HCT116 (cell line): ENCODE data around the gene NT5DC3. TPM values are rescaled to one million over a fixed set of nuclear protein-coding genes. Genes with fewer than 3 reads are reported as not detected.

Source experiments
- ATAC-seq: fragments of 200-7000 bp; cut with Tn5 transposase; 2 replicates; pipeline ENCODE4 v1.9.1; 2020; ENCODE audit warnings: mild to moderate bottlenecking, moderate library complexity
- BruUV-seq: library from RNA; stranded (reverse); fragments of 400-500 nt; replicated peaks from 2 replicates; lab custom pipeline; 2021; lab: Mats Ljungman, UMichigan
- CTCF ChIA-PET: fragments of 300-600 bp; sonication (Branson Sonifier 250); formaldehyde crosslinking; loops from one replicate; lab custom pipeline; 2021; ENCODE audit warnings: antibody characterized with exemption; lab: Charles Lee
- POLR2A ChIA-PET: fragments of 300-600, 350-600 bp; sonication (Branson Sonifier 250); formaldehyde crosslinking; loops from one replicate; lab custom pipeline; 2021; ENCODE audit warnings: antibody characterized with exemption; lab: Charles Lee
- RAD21 ChIA-PET, 2 experiments: fragments of 300-600 bp; sonication (Branson Sonifier 250); formaldehyde crosslinking; loops; one replicate each; lab custom pipeline; 2023; ENCODE audit warnings: low total read pairs in 2 of 2; ENCODE audit not compliant: uncharacterized antibody in 2 of 2, unreplicated experiment in 2 of 2, low non-redundant PET in 1 of 2; lab: Charles Lee
- DNase-seq: peaks from one replicate; pipeline ENCODE4 v3.0.0-alpha.2; 2010; ENCODE audit warnings: low read depth, low spot score
- H2AFZ ChIP-seq: fragments of 200-600 bp; shearing (Covaris generic), sonication (generic); 2 replicates; pipeline ENCODE4 v1.6.1; 2017; ENCODE audit warnings: low read depth, mixed run types, mixed read lengths, antibody characterized with exemption, low read length; ENCODE audit not compliant: poor library complexity, severe bottlenecking
- H3K27ac ChIP-seq: 2 replicates; pipeline ENCODE4 v1.5.1; 2012; ENCODE audit warnings: low read depth, low read length
- H3K27me3 ChIP-seq: fragments of 200-600 bp; sonication (generic); 2 replicates; pipeline ENCODE4 v1.6.1; 2016; ENCODE audit warnings: mixed run types, low read length, mixed read lengths; ENCODE audit not compliant: insufficient read depth
- H3K36me3 ChIP-seq, 2 experiments: fragments of 200-500 bp in 1 of 2; fragments of 200-600 bp in 1 of 2; sonication (Bioruptor generic) in 1 of 2; sonication (generic) in 1 of 2; 2 replicates each; pipeline versions ENCODE4 v1.5.1 to v1.6.1; 2014 to 2016; ENCODE audit warnings: low read length in 2 of 2, inconsistent platforms in 1 of 2, mixed read lengths in 1 of 2, mixed run types in 1 of 2; ENCODE audit not compliant: insufficient read depth in 2 of 2, control insufficient read depth in 1 of 2
- H3K4me1 ChIP-seq, 2 experiments: fragments of 200-600 bp in 1 of 2; sonication (generic) in 1 of 2; 2 replicates each; pipeline versions ENCODE4 v1.5.1 to v1.6.1; 2012 to 2017; ENCODE audit warnings: low read length in 2 of 2, inconsistent platforms in 1 of 2, mild to moderate bottlenecking in 1 of 2, mixed read lengths in 1 of 2, mixed run types in 1 of 2, moderate library complexity in 1 of 2; ENCODE audit not compliant: insufficient read depth in 2 of 2, control insufficient read depth in 1 of 2
- H3K4me2 ChIP-seq: fragments of 200-600 bp; sonication (generic); 2 replicates; pipeline ENCODE4 v1.6.1; 2017; ENCODE audit warnings: mixed run types, low read length, mixed read lengths
- H3K4me3 ChIP-seq, 2 experiments: fragments of 200-600 bp in 1 of 2; sonication (generic) in 1 of 2; replicated peaks in 1 of 2; 2 replicates each; pipeline ENCODE4 v1.5.1; 2011 to 2016; ENCODE audit warnings: low read length in 2 of 2, control low read depth in 1 of 2, low read depth in 1 of 2, mild to moderate bottlenecking in 1 of 2, mixed read lengths in 1 of 2, mixed run types in 1 of 2
- H3K79me2 ChIP-seq: fragments of 200-600 bp; sonication (generic); 2 replicates; pipeline ENCODE4 v1.6.1; 2017; ENCODE audit warnings: mild to moderate bottlenecking, mixed run types, low read length, moderate library complexity, mixed read lengths; ENCODE audit not compliant: insufficient read depth
- H3K9ac ChIP-seq: fragments of 200-600 bp; sonication (generic); 2 replicates; pipeline ENCODE4 v1.6.1; 2016; ENCODE audit warnings: low read length, mixed read lengths
- H3K9me2 ChIP-seq: fragments of 200-600 bp; sonication (generic), shearing (Covaris generic); 2 replicates; pipeline ENCODE4 v1.6.1; 2017; ENCODE audit warnings: mixed run types, mild to moderate bottlenecking, moderate library complexity; ENCODE audit not compliant: insufficient read depth
- H3K9me3 ChIP-seq, 2 experiments: fragments of 200-500 bp in 1 of 2; fragments of 200-600 bp in 1 of 2; sonication (Bioruptor generic) in 1 of 2; sonication (generic) in 1 of 2; 2 replicates each; pipeline ENCODE4 v1.6.1; 2014 to 2017; ENCODE audit warnings: low read length in 2 of 2, mixed read lengths in 2 of 2, inconsistent platforms in 1 of 2, low read depth in 1 of 2, mild to moderate bottlenecking in 1 of 2, mixed run types in 1 of 2, moderate library complexity in 1 of 2; ENCODE audit not compliant: control insufficient read depth in 1 of 2, insufficient read depth in 1 of 2
- H4K20me1 ChIP-seq: fragments of 200-600 bp; sonication (generic), shearing (Covaris generic); 2 replicates; pipeline ENCODE4 v1.6.1; 2017; ENCODE audit warnings: mixed run types, mild to moderate bottlenecking, moderate library complexity; ENCODE audit not compliant: insufficient read depth
- ATF3 ChIP-seq: IDR thresholded peaks from 2 replicates; pipeline ENCODE4 v1.6.1; 2012
- CBX3 ChIP-seq: IDR thresholded peaks from 2 replicates; pipeline ENCODE4 v1.6.1; 2012; ENCODE audit warnings: low read depth
- CEBPB ChIP-seq: IDR thresholded peaks from 2 replicates; pipeline ENCODE4 v1.6.1; 2012; ENCODE audit warnings: low read depth
- ELF1 ChIP-seq: IDR thresholded peaks from 2 replicates; pipeline ENCODE4 v1.6.1; 2012; ENCODE audit warnings: low read depth, borderline replicate concordance
- EZH2 ChIP-seq: fragments of 200-600 bp; sonication (generic); IDR thresholded peaks from 2 replicates; pipeline ENCODE4 v1.6.1; 2017; ENCODE audit warnings: antibody characterized with exemption, mixed run types
- FOSL1 ChIP-seq: IDR thresholded peaks from 2 replicates; pipeline ENCODE4 v1.6.1; 2012; ENCODE audit warnings: low read depth
- JUND ChIP-seq: IDR thresholded peaks from 2 replicates; pipeline ENCODE4 v1.6.1; 2012
- RAD21 ChIP-seq: IDR thresholded peaks from 2 replicates; pipeline ENCODE4 v1.6.1; 2012; ENCODE audit warnings: low read depth, mild to moderate bottlenecking
- REST ChIP-seq: IDR thresholded peaks from 2 replicates; pipeline ENCODE4 v1.6.1; 2012; ENCODE audit warnings: low read depth
- SIN3A ChIP-seq: IDR thresholded peaks from 2 replicates; pipeline ENCODE4 v1.6.1; 2012; ENCODE audit warnings: low read depth
- SRF ChIP-seq: IDR thresholded peaks from 2 replicates; pipeline ENCODE4 v1.6.1; 2012; ENCODE audit warnings: low read depth
- TCF7L2 ChIP-seq: IDR thresholded peaks from 2 replicates; pipeline ENCODE4 v1.7.0; 2011; ENCODE audit warnings: borderline replicate concordance, inconsistent platforms; ENCODE audit not compliant: insufficient read depth, insufficient read length; ENCODE audit errors: extremely low read depth
- ZFX ChIP-seq: fragments of 450-650 bp; IDR thresholded peaks from 2 replicates; pipeline ENCODE4 v1.6.1; 2017
- ZNF274 ChIP-seq: fragments of 200-500 bp; sonication (Bioruptor generic); IDR thresholded peaks from 2 replicates; pipeline ENCODE4 v1.6.1; 2014; ENCODE audit warnings: mild to moderate bottlenecking, low read depth, low read length, inconsistent platforms
- intact Hi-C: fragments of 100-400 bp; cut with micrococcal nuclease; formaldehyde crosslinking; loops from 2 replicates; pipeline ENCODE4 v1.10.0; 2022
- total RNA-seq: library from RNA; stranded (reverse); gene quantifications from one replicate; pipeline ENCODE4 v1.2.1, GENCODE V29; 2021; ENCODE audit not compliant: unreplicated experiment

The NT5DC3 gene
- total RNA-seq, 1 experiment from 2014 or later, result 18.7 TPM

GRCh38 chr12:103833095-103833775 is 7.8 kb downstream of the NT5DC3 start:
- Histone ChIP-seq H3K4me2 (no peak overlapping the region), H3K9ac (no peak overlapping the region), H4K20me1 (no peaks in the 10 kb centered on the region), H2AFZ (no peak overlapping the region), H3K36me3 (no peaks in the 10 kb centered on the region), H3K27me3 (no peaks in the 10 kb centered on the region), H3K9me3 (0 out of 4 replicates have a peak, but pooled peaks cover 0 to 4% of the 10 kb centered on the region in 2 experiments), H3K4me1 (no peaks in the 10 kb centered on the region; a peak in 2 of 4 replicates), H3K4me3 (no peak overlapping the region), H3K9me2 (no peaks in the 10 kb centered on the region), H3K27ac (no peak overlapping the region)
- ChIA-PET POLR2A (interaction anchor here (1.2 kb wide), 1 partner anchor 21 kb away, joined by 5 read pairs; no protein-coding TSS in a partner anchor), CTCF (no interaction called here), RAD21 (no interaction called here)
- no peak for DNase-seq
- intact Hi-C loops, result no loop called here
- BruUV-seq, result no TSS peak
- no peak for ATAC-seq
- no peak for TF ChIP-seq TCF7L2
- TF ChIP-seq CEBPB, result no peak
- no peak for TF ChIP-seq FOSL1
- no peak for TF ChIP-seq RAD21
- TF ChIP-seq EZH2, result no peak
- no peak for TF ChIP-seq CBX3
- TF ChIP-seq JUND, result no peak
- no peak for TF ChIP-seq REST
- no peak for TF ChIP-seq SRF
- no peak for TF ChIP-seq ZNF274
- TF ChIP-seq SIN3A, result no peak
- no peak for TF ChIP-seq ELF1
- no peak for TF ChIP-seq ZFX
- TF ChIP-seq ATF3, result no peak
- TF ChIP-seq, all 23 proteins: peak for 0
- peaks cover 90% of the 10 kb centered on the region for H3K79me2 ChIP-seq
